Measurements from ENCODE around the gene ANKRD28.
"Not testable (repeated sequence)": the region's sequence is repeated elsewhere in the genome, so short reads cannot be mapped to it uniquely, and the experiment has no call there.

ANKRD28 gene

GRCh38 chr3:15797642-15798303, at the start of gene ANKRD28:
ANKRD28 (minus strand) TSS chr3:15797979; CDS start chr3:15796521, 1,458 bp downstream.
- peak; percentile 97 for DNase-seq (ENCODE audit: low read depth in 2 of 2)

GRCh38 chr3:15847239-15847638, 49.5 kb upstream of the ANKRD28 start:
- DNase-seq (ENCODE audit: low read depth in 2 of 2) = no peak

- no peak for DNase-seq (ENCODE audit: low read depth in 2 of 2)
Measured at GRCh38 chr3:15846606-15847005, 48.8 kb upstream of the ANKRD28 start.

GRCh38 chr3:15845475-15845874, 47.7 kb upstream of the ANKRD28 start:
- no peak for DNase-seq (ENCODE audit: low read depth in 2 of 2)

- no peak for DNase-seq (ENCODE audit: low read depth in 2 of 2)
Measured at GRCh38 chr3:15844889-15845288, 47.1 kb upstream of the ANKRD28 start.

- not testable (repeated sequence) for DNase-seq (ENCODE audit: low read depth in 2 of 2)
Measured at GRCh38 chr3:15841091-15841973, 43.6 kb upstream of the ANKRD28 start.

GRCh38 chr3:15839568-15839967, 41.8 kb upstream of the ANKRD28 start:
- DNase-seq (ENCODE audit: low read depth in 2 of 2) = no peak

GRCh38 chr3:15831927-15832326, 34.1 kb upstream of the ANKRD28 start:
- DNase-seq (ENCODE audit: low read depth in 2 of 2) = no peak

- no peak for DNase-seq (ENCODE audit: low read depth in 2 of 2)
Measured at GRCh38 chr3:15825016-15825415, 27.2 kb upstream of the ANKRD28 start.

GRCh38 chr3:15823092-15823491, 25.3 kb upstream of the ANKRD28 start:
- no peak for DNase-seq (ENCODE audit: low read depth in 2 of 2)

GRCh38 chr3:15822281-15822680, 24.5 kb upstream of the ANKRD28 start:
- no peak for DNase-seq (ENCODE audit: low read depth in 2 of 2)

GRCh38 chr3:15820911-15821310, 23.1 kb upstream of the ANKRD28 start:
- peak in 1 of 2 experiments; percentile 11 for DNase-seq (ENCODE audit: low read depth in 2 of 2)

GRCh38 chr3:15819576-15819975, 21.8 kb upstream of the ANKRD28 start:
- peak in 1 of 2 experiments; percentile 26 for DNase-seq (ENCODE audit: low read depth in 2 of 2)

GRCh38 chr3:15819043-15819442, 21.3 kb upstream of the ANKRD28 start:
- DNase-seq (ENCODE audit: low read depth in 2 of 2) = no peak

- peak in 1 of 2 experiments; percentile 55 for DNase-seq (ENCODE audit: low read depth in 2 of 2)
Measured at GRCh38 chr3:15815696-15816095, 17.9 kb upstream of the ANKRD28 start.

GRCh38 chr3:15813079-15813478, 15.3 kb upstream of the ANKRD28 start:
- DNase-seq (ENCODE audit: low read depth in 2 of 2) = not testable (repeated sequence)

GRCh38 chr3:15812183-15812582, 14.4 kb upstream of the ANKRD28 start:
- DNase-seq (ENCODE audit: low read depth in 2 of 2) = no peak

- no peak for DNase-seq (ENCODE audit: low read depth in 2 of 2)
Measured at GRCh38 chr3:15810702-15811101, 12.9 kb upstream of the ANKRD28 start.

GRCh38 chr3:15809313-15809712, 11.5 kb upstream of the ANKRD28 start:
- no peak for DNase-seq (ENCODE audit: low read depth in 2 of 2)

GRCh38 chr3:15808679-15809310, 11.0 kb upstream of the ANKRD28 start:
- no peak for DNase-seq (ENCODE audit: low read depth in 2 of 2)

- DNase-seq (ENCODE audit: low read depth in 2 of 2) = no peak
Measured at GRCh38 chr3:15805756-15806266, 8.0 kb upstream of the ANKRD28 start.

GRCh38 chr3:15804553-15805095, 6.8 kb upstream of the ANKRD28 start:
- no peak for DNase-seq (ENCODE audit: low read depth in 2 of 2)

Measured in fibroblast of skin of left quadriceps (primary cell).